AG09319 (cell line): ENCODE results near the gene TUT1.

ENCODE experiments used
- DNase-seq: peaks from one replicate; pipeline ENCODE4 v3.0.0-alpha.2; 2010; ENCODE audit warnings: low read depth; ENCODE audit errors: extremely low read depth
- CTCF ChIP-seq: IDR thresholded peaks from 2 replicates; pipeline ENCODE4 v1.5.1; 2011; ENCODE audit warnings: low read depth, mild to moderate bottlenecking, inconsistent platforms, low read length, moderate library complexity

TUT1 gene

GRCh38 chr11:62535802-62536201 lies 55.5 kb downstream of the TUT1 start:
- TF ChIP-seq CTCF: no peak
- DNase-seq: no peak

GRCh38 chr11:62534779-62535545 lies 56.4 kb downstream of the TUT1 start:
- DNase-seq: no peak
- no peak for TF ChIP-seq CTCF

- no peak for DNase-seq
Observed at GRCh38 chr11:62532096-62532495, 59.2 kb downstream of the TUT1 start.

More at GRCh38 chr11:62532096-62532495, 59.2 kb downstream of the TUT1 start:
- TF ChIP-seq CTCF: no peak
